ENCODE results near the gene NUDT14. TPM values are rescaled to one million over a fixed set of nuclear protein-coding genes. Genes with fewer than 3 reads are reported as not detected.

The NUDT14 gene
- total RNA-seq, 2 donors from 2014 or later: 17.1 to 18.9 TPM

- Histone ChIP-seq H3K4me3 (no peak overlapping the region), H3K36me3 (peaks cover 37% of the 10 kb centered on the region), H3K4me1 (no peaks in the 10 kb centered on the region), H3K27me3 (no peaks in the 10 kb centered on the region), H3K27ac (no peak overlapping the region), H3K9me3 (peaks cover 0 to 16% of the 10 kb centered on the region in 2 donors)
- TF ChIP-seq CTCF (IDR thresholded peaks at IDR 0.05): no peak
- no peak for DNase-seq (ENCODE audit: low spot score)
Measured at GRCh38 chr14:105143451-105144025, 37.6 kb downstream of the NUDT14 start.

GRCh38 chr14:105142651-105143450 is 38.3 kb downstream of the NUDT14 start:
- no peak for DNase-seq (ENCODE audit: low spot score)
- H3K36me3 ChIP-seq: peaks cover 32% of the 10 kb centered on the region
- no peaks in the 10 kb centered on the region for H3K27me3 ChIP-seq

GRCh38 chr14:105141486-105142281 is 39.4 kb downstream of the NUDT14 start:
- Histone ChIP-seq H3K36me3 (peaks cover 22% of the 10 kb centered on the region), H3K4me3 (no peak overlapping the region), H3K4me1 (no peaks in the 10 kb centered on the region), H3K9me3 (peaks cover 0 to 16% of the 10 kb centered on the region in 2 donors), H3K27me3 (no peaks in the 10 kb centered on the region), H3K27ac (no peak overlapping the region)
- TF ChIP-seq CTCF (IDR thresholded peaks at IDR 0.05): no peak
- DNase-seq (ENCODE audit: low spot score): no peak

More at GRCh38 chr14:105142651-105143450, 38.3 kb downstream of the NUDT14 start:
- no peak overlapping the region for H3K4me3 ChIP-seq
- no peaks in the 10 kb centered on the region for H3K4me1 ChIP-seq
- no peak overlapping the region for H3K27ac ChIP-seq
- no peak for TF ChIP-seq CTCF (IDR thresholded peaks at IDR 0.05)
- H3K9me3 ChIP-seq: peaks cover 0 to 16% of the 10 kb centered on the region in 2 donors

- Histone ChIP-seq H3K36me3 (peaks cover 16% of the 10 kb centered on the region), H3K27ac (no peak overlapping the region), H3K9me3 (peaks cover 0 to 16% of the 10 kb centered on the region in 2 donors), H3K27me3 (no peaks in the 10 kb centered on the region), H3K4me3 (no peak overlapping the region), H3K4me1 (no peaks in the 10 kb centered on the region)
- no peak for DNase-seq (ENCODE audit: low spot score)
- no peak for TF ChIP-seq CTCF (IDR thresholded peaks at IDR 0.05)
Measured at GRCh38 chr14:105141026-105141425, 40.1 kb downstream of the NUDT14 start.

- H3K36me3 ChIP-seq: peaks cover 12% of the 10 kb centered on the region
- no peaks in the 10 kb centered on the region for H3K27me3 ChIP-seq
- no peak overlapping the region for H3K4me3 ChIP-seq
- H3K4me1 ChIP-seq: no peaks in the 10 kb centered on the region
- H3K9me3 ChIP-seq: peaks cover 0 to 16% of the 10 kb centered on the region in 2 donors
- no peak for TF ChIP-seq CTCF (IDR thresholded peaks at IDR 0.05)
- no peak for DNase-seq (ENCODE audit: low spot score)
- H3K27ac ChIP-seq: no peak overlapping the region
Measured at GRCh38 chr14:105140581-105140980, 40.5 kb downstream of the NUDT14 start.

Data from right atrium auricular region (tissue), 2 donors.